K562 (cell line): ENCODE data around the gene TMEM184A. TPM values are rescaled to one million over a fixed set of nuclear protein-coding genes. Genes with fewer than 3 reads are reported as not detected.

Experiments
- ATAC-seq: fragments of 200-7000 bp; cut with Tn5 transposase; 3 replicates; pipeline ENCODE4 v1.9.1; 2020; ENCODE audit warnings: moderate library complexity
- BruUV-seq: library from RNA; stranded (reverse); fragments of 400-500 nt; replicated peaks from 2 replicates; lab custom pipeline; 2021; lab: Mats Ljungman, UMichigan
- CTCF ChIA-PET: fragments of 300-600 bp; formaldehyde crosslinking; extraction: SDS; loops from one replicate; lab custom pipeline; 2021; ENCODE audit warnings: low intra/inter-chr PET ratio; lab: Yijun Ruan, JAX
- POLR2A ChIA-PET: fragments of 300-600, 350-650 bp; sonication (Branson Sonifier 250); formaldehyde crosslinking; extraction: SDS; loops from one replicate; lab custom pipeline; 2021; ENCODE audit warnings: antibody characterized with exemption, inconsistent platforms; lab: Yijun Ruan, JAX
- DNase-seq, 4 experiments: peaks; one replicate each; pipeline versions ENCODE4 v3.0.0 to v3.0.0-alpha.2; 2011 to 2018; ENCODE audit warnings: low spot score in 3 of 4, mixed read lengths in 3 of 4; ENCODE audit errors: extremely low read depth in 1 of 4
- FAIRE-seq: peaks from 2 replicates; lab custom pipeline; 2011; peaks lifted over from hg19 to GRCh38; lab: Jason Lieb, UNC
- H2AFZ ChIP-seq: 2 replicates; pipeline ENCODE4 v1.6.0; 2011; ENCODE audit warnings: low read depth, low read length, control low read depth, inconsistent platforms
- H3K27ac ChIP-seq: fragments of 200-600 bp; 3 replicates; pipeline ENCODE4 v1.8.0; 2011; ENCODE audit warnings: low read depth, mild to moderate bottlenecking, control low read depth, inconsistent platforms, low read length, moderate library complexity, mixed read lengths; ENCODE audit errors: extremely low read depth
- H3K27me3 ChIP-seq, 2 experiments: fragments of 300-600 bp in 1 of 2; 2 replicates in 1 of 2; 3 replicates in 1 of 2; pipeline versions ENCODE4 v1.6.0 to v1.8.0; 2011; ENCODE audit warnings: inconsistent platforms in 2 of 2, low read length in 2 of 2, mild to moderate bottlenecking in 1 of 2, mixed read lengths in 1 of 2, moderate library complexity in 1 of 2; ENCODE audit not compliant: control insufficient read depth in 2 of 2, insufficient read depth in 2 of 2
- H3K36me3 ChIP-seq: fragments of 300-600 bp; 3 replicates; pipeline ENCODE4 v1.8.0; 2011; ENCODE audit warnings: mild to moderate bottlenecking, low read length, inconsistent platforms; ENCODE audit not compliant: control insufficient read depth, insufficient read depth
- H3K4me1 ChIP-seq, 2 experiments: fragments of 200-600 bp in 1 of 2; replicated peaks in 1 of 2; 2 replicates in 1 of 2; 3 replicates in 1 of 2; pipeline versions ENCODE4 v1.5.1 to v1.8.0; 2011; ENCODE audit warnings: inconsistent platforms in 2 of 2, low read length in 2 of 2, mild to moderate bottlenecking in 1 of 2, mixed read lengths in 1 of 2, moderate library complexity in 1 of 2; ENCODE audit not compliant: control insufficient read depth in 2 of 2, insufficient read depth in 2 of 2
- H3K4me2 ChIP-seq: 2 replicates; pipeline ENCODE4 v1.6.1; 2011; ENCODE audit warnings: low read length, control low read depth, inconsistent platforms, mixed read lengths; ENCODE audit not compliant: insufficient read depth
- H3K4me3 ChIP-seq: fragments of 200-600 bp; sonication (generic), shearing (Covaris generic); 2 replicates; pipeline ENCODE4 v1.5.1; 2016; ENCODE audit warnings: control low read depth, inconsistent platforms
- H3K79me2 ChIP-seq: fragments of 200-600 bp; 3 replicates; pipeline ENCODE4 v1.8.0; 2011; ENCODE audit warnings: low read length, inconsistent platforms; ENCODE audit not compliant: control insufficient read depth, insufficient read depth
- H3K9ac ChIP-seq, 2 experiments: 2 replicates each; pipeline versions ENCODE4 v1.6.0 to v1.6.1; 2011; ENCODE audit warnings: low read depth in 2 of 2, low read length in 2 of 2, control low read depth in 1 of 2, inconsistent platforms in 1 of 2, mild to moderate bottlenecking in 1 of 2, mixed read lengths in 1 of 2; ENCODE audit not compliant: insufficient read depth in 1 of 2
- H3K9me1 ChIP-seq: one replicate; pipeline ENCODE4 v1.6.0; 2011; ENCODE audit warnings: inconsistent platforms, mild to moderate bottlenecking, low read length, moderate library complexity; ENCODE audit not compliant: control insufficient read depth, insufficient read depth
- H3K9me3 ChIP-seq: replicated peaks from 2 replicates; pipeline ENCODE4 v1.5.1; 2011; ENCODE audit warnings: low read depth, low read length, inconsistent platforms; ENCODE audit not compliant: control insufficient read depth, insufficient read depth
- H4K20me1 ChIP-seq: replicated peaks from 2 replicates; pipeline ENCODE4 v1.6.1; 2011; ENCODE audit warnings: low read length, inconsistent platforms, mixed read lengths; ENCODE audit not compliant: control insufficient read depth, insufficient read depth
- ARID2 ChIP-seq: fragments of 450-650 bp; IDR thresholded peaks from 2 replicates; pipeline ENCODE4 v1.6.1; 2017; ENCODE audit warnings: antibody characterized with exemption, mild to moderate bottlenecking
- BCL6 ChIP-seq: fragments of 250-450 bp; sonication (Bioruptor Pico); IDR thresholded peaks from 2 replicates; pipeline ENCODE4 v1.4.0; 2020
- GTF2F1 ChIP-seq: IDR thresholded peaks from 2 replicates; pipeline ENCODE4 v1.6.1; 2011; ENCODE audit warnings: low read depth, low read length, improper control_type of control experiment
- MBD2 ChIP-seq: sonication (generic); IDR thresholded peaks from 2 replicates; pipeline ENCODE4 v1.6.1; 2016; ENCODE audit warnings: low read depth, borderline replicate concordance
- RFX5 ChIP-seq: IDR thresholded peaks from 2 replicates; pipeline ENCODE4 v1.6.1; 2011; ENCODE audit warnings: low read depth, mild to moderate bottlenecking, improper control_type of control experiment, low read length
- SAP30 ChIP-seq: fragments of 200-600 bp; sonication (generic); IDR thresholded peaks from 2 replicates; pipeline ENCODE4 v1.6.1; 2012; ENCODE audit warnings: borderline replicate concordance, low read depth, mild to moderate bottlenecking, moderate library complexity, low read length, control low read depth, inconsistent platforms; ENCODE audit not compliant: insufficient read depth, poor library complexity, severe bottlenecking
- SIN3A ChIP-seq, 2 experiments: fragments of 150-350 bp in 1 of 2; IDR thresholded peaks; 2 replicates each; pipeline ENCODE4 v1.6.1; 2011 to 2016; ENCODE audit warnings: borderline replicate concordance in 2 of 2, low read depth in 2 of 2, low read length in 2 of 2, mild to moderate bottlenecking in 2 of 2, moderate library complexity in 2 of 2; ENCODE audit not compliant: control insufficient read depth in 1 of 2
- SMARCC2 ChIP-seq: fragments of 450-650 bp; IDR thresholded peaks from 2 replicates; pipeline ENCODE4 v1.6.1; 2017; ENCODE audit warnings: antibody characterized with exemption, moderate library complexity, mild to moderate bottlenecking, low read depth
- U2AF1 ChIP-seq: fragments of 200-400 bp; formaldehyde crosslinking; optimal IDR thresholded peaks from 2 replicates; pipeline ENCODE3; 2017; ENCODE audit warnings: mild to moderate bottlenecking, low read depth, low read length, moderate library complexity
- ZNF133 ChIP-seq: fragments of 250-450 bp; sonication (Bioruptor Pico); IDR thresholded peaks from 2 replicates; pipeline ENCODE4 v1.4.0; 2020; ENCODE audit warnings: mild to moderate bottlenecking
- ZNF316 ChIP-seq: fragments of 450-650 bp; IDR thresholded peaks from 2 replicates; pipeline ENCODE4 v1.6.1; 2016
- ZNF518B ChIP-seq: fragments of 250-450 bp; sonication (Bioruptor Pico); IDR thresholded peaks from 2 replicates; pipeline ENCODE4 v1.5.0; 2021; ENCODE audit warnings: mild to moderate bottlenecking, moderate library complexity
- WGBS: fragments of 100-300 bp; shearing (Covaris generic); methylation state at CpG from one replicate; pipeline ENCODE4 v1.1.6; 2016; ENCODE audit warnings: low coverage, mixed read lengths; ENCODE audit not compliant: insufficient coverage; ENCODE audit errors: missing lambda C conversion rate; 5-methylcytosine and 5-hydroxymethylcytosine counted together
- in situ Hi-C: fragments of 300-500 bp; cut with MboI; formaldehyde crosslinking; loops from 4 replicates; pipeline ENCODE4 v1.15.0; 2018; ENCODE audit warnings: inconsistent platforms, mixed read lengths
- intact Hi-C: fragments of 100-400 bp; cut with micrococcal nuclease; formaldehyde crosslinking; loops from 2 replicates; pipeline ENCODE4 v1.14.2; 2022
- polyA plus RNA-seq, 8 experiments: library from polyadenylated mRNA; depleted of rRNA in 4 of 8; stranded (reverse) in 5 of 8; unstranded in 3 of 8; fragments of >200 nt; fragmentation: Nextera tagmentation in 2 of 8; fragmentation: Illumina TruSeq in 1 of 8; extraction: Ambion mirVana in 2 of 8; extraction: Trizol in 1 of 8; gene quantifications; 2 replicates each; pipeline versions ENCODE4 v1.2.1 to v1.2.3, GENCODE V29; 2011 to 2014; ENCODE audit warnings: inconsistent platforms in 1 of 8, missing spikeins in 1 of 8
- total RNA-seq, 7 experiments: library from RNA; depleted of rRNA in 6 of 7; stranded (reverse); fragments of >200 nt in 6 of 7; fragmentation: Illumina TruSeq in 2 of 7; extraction: Trizol in 2 of 7; gene quantifications; 2 replicates each; pipeline versions ENCODE4 v1.2.1 to v1.2.3, GENCODE V29; 2011 to 2021; ENCODE audit warnings: low replicate concordance in 1 of 7

The TMEM184A gene
- total and polyA plus RNA-seq, 9 of the 15 experiments (the other 6 are each of a cell fraction or from before 2014, with no cell fraction given): 0.10 to 0.18 (median 0.11) TPM; not detected in 6

DNA sequence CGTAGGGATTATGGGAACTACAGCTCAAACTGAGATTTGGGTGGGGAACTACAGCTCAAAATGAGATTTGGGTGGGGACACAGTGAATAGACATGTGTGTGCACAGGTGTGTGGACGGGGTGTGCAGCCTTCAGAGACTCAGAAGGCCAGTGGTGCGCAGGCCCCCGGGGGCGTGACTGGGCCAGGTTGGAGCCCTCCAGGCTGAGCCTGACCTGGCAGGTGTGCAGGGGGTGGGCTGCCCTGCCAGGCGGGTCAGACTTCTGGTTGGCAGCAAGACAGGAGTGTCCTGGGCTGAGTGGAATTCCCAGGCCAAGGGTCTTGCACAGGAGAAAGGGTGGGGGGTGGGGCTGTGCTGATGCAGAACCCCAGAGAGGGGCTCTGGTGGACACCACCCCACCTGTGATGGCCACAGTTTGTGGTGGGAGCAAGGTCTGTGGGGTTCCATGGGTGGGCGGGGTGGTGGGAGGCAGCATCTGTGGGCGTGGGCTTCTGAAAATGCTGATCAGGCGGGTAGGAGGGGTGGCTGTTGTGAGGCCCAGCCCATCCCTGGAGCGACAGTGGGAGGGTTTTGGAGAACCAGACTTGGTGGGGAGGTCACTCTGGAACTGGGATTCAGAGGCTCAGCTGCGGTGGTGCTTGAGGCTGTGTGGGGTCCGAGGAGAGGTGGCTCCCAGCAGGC is 43.1 kb upstream of the TMEM184A start:
- BruUV-seq: no TSS peak

GRCh38 chr7:1598286-1598685 is 42.3 kb upstream of the TMEM184A start:
- Histone ChIP-seq H3K9ac (no peak overlapping the region), H3K9me1 (peaks cover 2% of the 10 kb centered on the region), H2AFZ (no peak overlapping the region), H3K36me3 (no peaks in the 10 kb centered on the region), H3K27ac (no peak overlapping the region), H3K4me2 (no peak overlapping the region), H3K9me3 (no peaks in the 10 kb centered on the region; the same call in 1 of the 2 replicates), H4K20me1 (peaks cover 9% of the 10 kb centered on the region), H3K27me3 (peaks cover 54 to 78% of the 10 kb centered on the region in 2 experiments; a peak in 4 of 5 replicates), H3K79me2 (no peaks in the 10 kb centered on the region), H3K4me3 (no peak overlapping the region), H3K4me1 (peaks cover 0 to 21% of the 10 kb centered on the region in 2 experiments; a peak in 3 of 5 replicates)
- FAIRE-seq (no peak), ATAC-seq (no peak), DNase-seq (no peak)
- in situ Hi-C loops: no loop called here
- POLR2A ChIA-PET: interaction anchor here (0.7 kb wide), 2 partner anchors 18 to 726 kb away, joined by 3 to 4 read pairs; no protein-coding TSS in a partner anchor
- CTCF ChIA-PET: interaction anchor here (0.7 kb wide), 1 partner anchor 1441 kb away, joined by 3 read pairs; no protein-coding TSS in a partner anchor
- no TSS peak for BruUV-seq
- intact Hi-C loops: no loop called here
- 3% methylated on average over 7 of the region's 7 CpGs for WGBS
- TF ChIP-seq ZNF133 (no peak), SIN3A (IDR thresholded peaks at IDR 0.05; ENCODE audit: borderline replicate concordance in 2 of 2, control insufficient read depth in 1 of 2, low read depth in 2 of 2, low read length in 2 of 2) (no peak), SAP30 (no peak), MBD2 (no peak), ARID2 (no peak), SMARCC2 (no peak), BCL6 (CRISPR knock-in tag) (no peak), GTF2F1 (no peak), ZNF518B (no peak), RFX5 (no peak)

More for the DNA sequence above, 43.1 kb upstream of the TMEM184A start:
- Histone ChIP-seq H3K9me3 (no peaks in the 10 kb centered on the region; the same call in 1 of the 2 replicates), H3K27me3 (peaks cover 58 to 85% of the 10 kb centered on the region in 2 experiments), H3K79me2 (no peaks in the 10 kb centered on the region), H3K4me1 (peaks cover 0 to 23% of the 10 kb centered on the region in 2 experiments; a peak in 3 of 5 replicates), H3K9ac (no peak overlapping the region), H4K20me1 (peaks cover 9% of the 10 kb centered on the region), H3K4me3 (no peak overlapping the region), H3K27ac (no peak overlapping the region), H3K4me2 (no peak overlapping the region), H2AFZ (no peak overlapping the region), H3K36me3 (no peaks in the 10 kb centered on the region), H3K9me1 (peaks cover 2% of the 10 kb centered on the region)
- in situ Hi-C loops: no loop called here
- intact Hi-C loops: no loop called here
- POLR2A ChIA-PET: no interaction called here
- DNase-seq: no peak
- WGBS: 14% methylated on average over 11 of the region's 12 CpGs
- no peak for TF ChIP-seq U2AF1
- 0 out of 2 replicates have a peak, but pooled peaks have one; percentile 5 for TF ChIP-seq ZNF316
- no peak for FAIRE-seq
- CTCF ChIA-PET: interaction anchor here (0.7 kb wide), 1 partner anchor 1442 kb away, joined by 3 read pairs; no protein-coding TSS in a partner anchor
- no peak for ATAC-seq
